Measurements from ENCODE around the gene FFAR1.

DNA sequence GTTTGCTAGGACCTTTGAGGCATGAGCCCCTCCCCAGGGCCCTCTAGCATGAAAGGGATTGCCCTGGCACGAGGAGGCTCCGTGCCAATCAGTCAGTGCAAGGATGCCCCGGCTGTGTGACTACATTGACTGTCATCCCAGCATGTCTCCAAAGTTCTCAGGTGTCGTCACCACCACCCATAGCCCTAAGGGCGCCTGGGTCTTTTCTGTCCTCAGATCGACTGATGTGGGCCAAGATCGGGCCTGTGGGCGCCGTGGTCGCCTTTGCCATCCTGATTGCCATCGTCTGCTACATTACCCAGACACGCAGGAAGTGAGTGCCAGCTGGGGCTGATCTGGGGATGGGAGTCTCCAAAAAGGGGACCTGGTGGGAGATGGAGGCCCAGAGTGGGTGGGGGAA is 37.4 kb upstream of the FFAR1 start:
- TF ChIP-seq EZH2phosphoT487 (IDR thresholded peaks at IDR 0.05; ENCODE audit: insufficient read depth, low read depth) (no peak), EZH2 (IDR thresholded peaks at IDR 0.05; ENCODE audit: insufficient read depth, poor library complexity, severe bottlenecking) (no peak)

Data from GM23248 (cell line).